CD4-positive, alpha-beta T cell treated with Interleukin-4 for 4 hours (primary cell): ENCODE measurements around the gene PDLIM3.

Experiments used
- DNase-seq: peaks from one replicate; pipeline ENCODE4 v3.0.0-alpha.2; 2020

PDLIM3 gene

GRCh38 chr4:185469580-185470154 is 65.6 kb downstream of the PDLIM3 start:
- DNase-seq, result no peak

- no peak for DNase-seq
Measured at GRCh38 chr4:185468999-185469398, 66.3 kb downstream of the PDLIM3 start.

GRCh38 chr4:185467991-185468390 is 67.3 kb downstream of the PDLIM3 start:
- no peak for DNase-seq

- no peak for DNase-seq
Measured at GRCh38 chr4:185467101-185467500, 68.2 kb downstream of the PDLIM3 start.

- no peak for DNase-seq
Measured at GRCh38 chr4:185465707-185466106, 69.6 kb downstream of the PDLIM3 start.

GRCh38 chr4:185464887-185465286 is 70.4 kb downstream of the PDLIM3 start:
- no peak for DNase-seq

- no peak for DNase-seq
Measured at GRCh38 chr4:185464183-185464582, 71.1 kb downstream of the PDLIM3 start.

GRCh38 chr4:185463541-185463940 is 71.8 kb downstream of the PDLIM3 start:
- no peak for DNase-seq

- DNase-seq, result no peak
Measured at GRCh38 chr4:185461565-185461964, 73.7 kb downstream of the PDLIM3 start.

GRCh38 chr4:185457136-185457535 is 78.2 kb downstream of the PDLIM3 start:
- no peak for DNase-seq

GRCh38 chr4:185456131-185456530 is 79.2 kb downstream of the PDLIM3 start:
- DNase-seq, result no peak
